ENCODE results near the gene TMEM163.
"Not testable (repeated sequence)": the region's sequence is repeated elsewhere in the genome, so short reads cannot be mapped to it uniquely, and the experiment has no call there.

TMEM163 gene

GRCh38 chr2:134482131-134482723, 236.6 kb downstream of the TMEM163 start:
- TF ChIP-seq CTCF (IDR thresholded peaks at IDR 0.05; ENCODE audit: control insufficient read depth, extremely low read depth, insufficient read depth) = no peak
- no peak for DNase-seq (ENCODE audit: low read depth)
- H3K4me3 ChIP-seq (ENCODE audit: low read depth, low read length) = no peak overlapping the region

DNA sequence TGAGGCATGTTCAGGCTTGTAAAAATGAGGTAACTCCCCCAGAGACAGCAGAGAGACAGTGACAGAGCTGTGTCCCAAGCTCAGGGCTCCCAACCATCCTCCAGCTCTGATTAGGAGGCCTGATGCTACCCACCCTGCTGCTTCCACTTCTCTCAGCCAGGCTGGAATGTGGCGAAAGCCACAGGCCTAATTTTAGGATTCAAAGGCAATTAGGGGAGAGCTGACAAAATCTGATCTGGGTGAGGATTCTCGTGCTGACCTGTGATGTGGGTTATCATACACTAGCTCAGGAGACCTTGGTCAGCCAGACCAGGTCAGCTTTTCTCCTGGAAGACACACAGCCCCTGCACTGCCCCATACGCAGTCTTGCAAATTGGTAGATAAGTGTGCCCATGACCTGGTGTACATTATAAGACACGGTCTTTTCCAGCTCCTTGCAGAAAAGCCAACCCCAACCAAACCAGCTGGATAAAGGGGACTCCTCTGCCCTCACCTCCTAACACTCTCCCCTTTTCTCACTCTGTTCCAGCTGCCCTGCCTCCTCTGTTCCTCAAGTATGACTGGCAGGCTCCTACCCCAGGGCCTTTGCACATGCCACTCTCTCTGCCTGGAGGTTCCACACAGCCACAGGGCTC, 239.0 kb downstream of the TMEM163 start:
- no peak for TF ChIP-seq CTCF (IDR thresholded peaks at IDR 0.05; ENCODE audit: control insufficient read depth, extremely low read depth, insufficient read depth)
- no peak overlapping the region for H3K4me3 ChIP-seq (ENCODE audit: low read depth, low read length)
- DNase-seq (ENCODE audit: low read depth) = no peak

GRCh38 chr2:134476982-134477381, 241.8 kb downstream of the TMEM163 start:
- DNase-seq (ENCODE audit: low read depth); H3K4me3 ChIP-seq (ENCODE audit: low read depth, low read length): not testable (repeated sequence)

- no peak for DNase-seq (ENCODE audit: low read depth)
- no peak overlapping the region for H3K4me3 ChIP-seq (ENCODE audit: low read depth, low read length)
- TF ChIP-seq CTCF (IDR thresholded peaks at IDR 0.05; ENCODE audit: control insufficient read depth, extremely low read depth, insufficient read depth) = no peak
These were observed 248.1 kb downstream of the TMEM163 start for GRCh38 chr2:134470561-134471168.

DNA sequence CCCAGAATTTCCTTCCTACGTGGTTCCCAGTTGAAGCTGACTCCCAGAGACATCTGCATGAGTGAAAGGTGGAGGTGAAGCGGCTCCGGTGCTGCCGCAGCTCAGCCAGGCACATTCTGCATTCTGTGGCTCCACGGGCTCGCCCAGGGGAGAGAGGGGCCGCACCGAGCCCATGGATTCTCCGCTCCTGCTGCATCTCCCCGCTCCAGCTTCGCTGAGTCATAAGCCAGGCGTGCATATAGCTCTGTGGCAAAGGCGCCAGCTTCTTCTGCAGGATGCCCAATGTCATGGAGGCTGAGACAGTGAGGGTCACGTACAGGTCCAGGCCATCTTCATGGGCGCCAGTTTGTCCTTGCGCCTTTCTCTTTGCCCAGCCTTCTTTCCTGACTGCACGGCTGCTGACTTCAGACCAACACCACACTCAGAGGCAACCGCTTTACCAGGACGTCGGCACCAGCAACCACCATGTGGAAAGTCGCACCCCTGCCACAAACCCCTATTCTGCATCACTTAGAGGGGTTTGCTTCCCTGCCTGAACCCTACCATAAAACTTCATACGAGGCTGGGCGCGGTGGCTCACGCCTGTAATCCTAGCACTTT, 249.2 kb downstream of the TMEM163 start:
- no peak overlapping the region for H3K4me3 ChIP-seq (ENCODE audit: low read depth, low read length)
- no peak for DNase-seq (ENCODE audit: low read depth)
- no peak for TF ChIP-seq CTCF (IDR thresholded peaks at IDR 0.05; ENCODE audit: control insufficient read depth, extremely low read depth, insufficient read depth)

- no peak for DNase-seq (ENCODE audit: low read depth)
- no peak for TF ChIP-seq CTCF (IDR thresholded peaks at IDR 0.05; ENCODE audit: control insufficient read depth, extremely low read depth, insufficient read depth)
- no peak overlapping the region for H3K4me3 ChIP-seq (ENCODE audit: low read depth, low read length)
These were observed 250.0 kb downstream of the TMEM163 start for GRCh38 chr2:134468776-134469175.

- TF ChIP-seq CTCF (IDR thresholded peaks at IDR 0.05; ENCODE audit: control insufficient read depth, extremely low read depth, insufficient read depth) = no peak
- DNase-seq (ENCODE audit: low read depth) = no peak
- no peak overlapping the region for H3K4me3 ChIP-seq (ENCODE audit: low read depth, low read length)
These were observed 250.6 kb downstream of the TMEM163 start for GRCh38 chr2:134468164-134468563.

All from LNCaP clone FGC (cell line).